NCI-H446 (cell line): Measurements from ENCODE around the gene VPS35L.
"Not testable (repeated sequence)": the region's sequence is repeated elsewhere in the genome, so short reads cannot be mapped to it uniquely, and the experiment has no call there.

ENCODE experiments used
- DNase-seq, 2 experiments: peaks; one replicate each; lab custom pipeline; 2025; lab: John Stamatoyannopoulos, UW

The VPS35L gene

DNA sequence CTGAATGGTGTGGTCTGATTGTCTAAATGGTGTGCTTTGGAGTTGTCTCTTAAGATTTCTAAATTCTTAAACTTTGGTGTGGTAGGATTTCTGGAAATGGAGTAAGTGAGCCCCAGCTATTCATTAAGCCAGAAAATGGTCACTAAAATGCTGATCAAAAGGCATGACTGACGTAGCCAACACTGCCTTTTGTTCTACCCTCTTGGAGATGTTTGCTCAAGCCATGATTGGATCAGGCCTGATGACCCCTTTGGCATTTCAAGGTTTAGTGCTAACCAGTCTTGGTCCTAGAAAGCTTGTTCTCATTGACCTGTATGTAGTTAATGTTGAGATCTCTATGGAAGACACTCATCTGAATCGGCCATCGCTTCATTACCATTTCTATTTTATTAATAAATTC, 94.5 kb downstream of the VPS35L start:
- no peak for DNase-seq

DNA sequence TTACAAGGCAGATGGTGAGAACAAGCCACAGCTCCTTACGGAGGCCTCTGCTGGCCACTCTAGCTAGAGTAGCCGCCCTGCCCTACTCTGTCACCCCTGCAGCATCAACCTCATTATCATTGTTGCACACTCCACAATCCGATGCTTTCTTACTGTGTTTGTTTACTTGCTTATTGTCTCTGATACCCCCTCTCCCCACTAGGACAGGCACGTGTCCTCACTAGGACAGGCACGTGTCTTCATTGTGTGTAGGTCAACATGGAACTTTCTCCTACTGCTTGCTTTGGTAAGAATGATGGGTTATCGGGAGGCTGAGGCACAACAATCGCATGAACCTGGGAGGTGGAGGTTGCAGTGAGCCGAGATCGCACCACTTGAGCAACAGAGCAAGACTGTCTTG, 98.6 kb downstream of the VPS35L start:
- no peak for DNase-seq

DNA sequence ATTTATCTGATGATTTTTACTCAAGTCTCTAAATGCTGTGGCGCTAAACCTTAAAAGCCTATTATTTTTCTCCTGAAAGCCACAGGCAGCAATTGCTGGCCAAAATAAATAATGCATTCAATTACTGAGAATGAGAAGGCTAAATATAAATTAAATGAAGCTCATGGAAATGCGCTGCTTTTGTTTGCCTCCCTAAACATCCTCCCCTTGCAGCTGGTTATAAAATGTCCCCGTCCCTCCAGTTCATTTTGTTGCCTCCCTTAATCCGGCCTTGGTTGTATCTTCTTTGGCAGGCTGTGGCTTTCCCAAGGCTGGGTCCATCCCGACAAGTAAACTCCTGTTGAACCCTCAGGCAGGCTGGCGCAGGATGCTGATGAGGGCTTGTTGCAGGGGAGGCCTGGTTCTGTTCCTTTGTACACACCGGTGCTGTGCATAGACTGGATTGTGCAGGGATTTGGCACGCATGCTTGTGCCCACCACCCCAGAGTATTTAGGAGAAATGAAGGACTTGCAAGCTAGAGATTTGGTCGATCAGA, 99.8 kb downstream of the VPS35L start:
- no peak for DNase-seq

DNA sequence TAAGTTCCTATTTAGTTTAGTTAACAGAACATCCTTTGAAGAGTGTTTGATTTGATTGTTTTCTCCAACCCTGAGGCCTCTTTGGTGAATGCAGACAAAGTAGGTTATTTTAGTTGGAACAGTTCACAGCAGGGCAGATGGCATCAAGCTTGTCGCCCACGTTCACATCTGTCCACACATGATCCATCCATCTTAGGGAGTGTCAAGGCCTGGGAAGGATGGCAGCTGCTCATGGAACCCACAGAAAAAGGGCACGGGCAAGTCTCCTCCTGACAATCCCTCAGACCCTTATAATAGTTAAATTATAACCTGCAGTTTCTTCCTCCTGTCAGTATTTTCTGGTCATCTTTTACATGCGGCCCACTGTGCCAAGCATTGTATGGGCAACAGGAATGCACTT, 102.3 kb downstream of the VPS35L start:
- no peak for DNase-seq

DNA sequence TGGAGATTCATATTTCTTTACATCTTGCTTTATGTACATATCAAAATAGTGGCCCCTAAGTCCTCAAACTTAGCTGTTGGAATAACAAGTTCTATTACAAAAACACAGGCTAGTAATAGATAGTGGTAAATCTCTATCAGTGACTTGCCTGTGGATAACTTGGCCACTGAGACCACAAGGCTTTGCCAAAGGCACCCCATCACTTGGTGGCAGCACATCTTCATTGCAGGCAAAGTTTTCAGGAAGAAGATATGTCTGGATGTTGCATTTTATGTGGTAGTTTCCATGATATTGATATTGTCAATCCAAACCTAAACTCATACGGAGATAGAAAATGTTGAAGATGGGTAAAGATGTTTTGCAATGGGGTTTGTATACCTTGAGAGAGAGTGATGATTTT, 104.1 kb downstream of the VPS35L start:
- DNase-seq: no peak

DNA sequence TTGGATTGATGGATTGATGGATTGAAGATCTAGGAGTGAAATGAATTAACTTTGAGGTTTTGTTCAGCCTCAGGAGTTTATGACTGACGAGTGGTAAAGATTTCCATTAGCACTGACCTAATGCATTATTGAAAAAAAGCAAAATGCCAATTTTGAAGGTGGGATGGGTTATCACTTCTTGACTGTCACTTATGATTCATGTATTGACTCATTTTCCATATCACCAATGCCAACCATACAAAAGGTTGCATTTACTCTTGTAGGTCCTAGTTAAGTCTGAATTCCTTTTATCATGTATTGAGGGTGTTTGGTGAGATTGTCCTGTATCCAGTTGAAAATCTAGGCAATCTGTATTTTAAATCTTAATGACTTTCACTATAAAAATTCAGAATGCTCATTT, 104.9 kb downstream of the VPS35L start:
- no peak for DNase-seq

DNA sequence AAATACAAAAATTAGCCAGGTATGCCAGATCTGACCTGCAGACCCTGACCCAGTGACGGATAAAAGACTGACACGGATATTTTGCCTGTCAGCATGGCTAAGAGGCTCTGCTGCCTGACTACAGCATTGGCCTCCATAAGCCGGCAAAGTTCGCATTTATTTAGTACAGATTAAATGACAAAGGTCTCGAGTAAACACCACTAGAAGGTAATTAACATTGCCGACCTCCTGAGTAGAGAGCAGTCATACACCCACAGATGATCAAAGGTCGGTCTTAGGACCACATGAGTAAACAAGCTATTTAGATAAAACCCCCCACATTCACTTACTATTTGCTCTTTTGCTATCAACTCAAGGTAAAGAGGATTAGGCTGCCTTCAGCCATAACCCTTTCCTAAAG, 106.8 kb downstream of the VPS35L start:
- DNase-seq: no peak

DNA sequence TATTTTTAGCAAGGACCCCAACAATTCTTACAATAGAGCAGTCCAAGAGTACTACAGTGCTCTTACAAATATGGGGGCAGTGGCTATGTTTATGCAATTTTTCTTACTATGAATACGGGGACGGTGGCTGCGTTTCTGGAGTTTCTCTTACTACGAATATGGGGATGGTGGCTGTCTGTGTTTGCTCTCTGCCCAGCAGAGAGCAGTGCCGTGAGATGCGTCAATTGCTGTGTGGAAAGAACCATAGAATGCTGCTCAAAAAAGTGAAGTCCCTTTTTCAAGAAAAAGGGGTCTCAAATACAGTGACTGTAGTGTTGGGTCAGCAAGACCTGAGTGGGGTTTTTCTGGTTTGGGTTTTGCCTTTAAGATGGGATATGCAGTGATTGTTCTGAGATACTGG, 108.7 kb downstream of the VPS35L start:
- no peak for DNase-seq

DNA sequence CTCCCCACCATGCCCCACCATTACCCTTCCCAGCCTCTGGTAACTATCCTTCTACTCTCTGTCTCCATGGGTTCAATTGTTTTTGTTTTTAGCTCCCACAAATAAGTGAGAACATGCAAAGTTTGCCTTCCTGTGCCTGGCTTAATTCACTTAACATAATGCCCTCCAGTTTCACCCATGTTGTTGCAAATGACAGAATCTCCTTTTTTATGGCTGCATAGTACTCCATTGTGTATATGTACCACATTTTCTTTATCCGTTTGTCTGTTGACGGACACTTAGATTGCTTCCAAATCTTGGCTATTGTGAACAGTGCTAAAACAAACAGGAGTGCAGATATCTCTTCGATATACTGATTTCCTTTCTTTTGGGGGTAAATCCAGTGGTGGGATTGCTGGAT, 109.8 kb downstream of the VPS35L start:
- DNase-seq: not testable (repeated sequence)

DNA sequence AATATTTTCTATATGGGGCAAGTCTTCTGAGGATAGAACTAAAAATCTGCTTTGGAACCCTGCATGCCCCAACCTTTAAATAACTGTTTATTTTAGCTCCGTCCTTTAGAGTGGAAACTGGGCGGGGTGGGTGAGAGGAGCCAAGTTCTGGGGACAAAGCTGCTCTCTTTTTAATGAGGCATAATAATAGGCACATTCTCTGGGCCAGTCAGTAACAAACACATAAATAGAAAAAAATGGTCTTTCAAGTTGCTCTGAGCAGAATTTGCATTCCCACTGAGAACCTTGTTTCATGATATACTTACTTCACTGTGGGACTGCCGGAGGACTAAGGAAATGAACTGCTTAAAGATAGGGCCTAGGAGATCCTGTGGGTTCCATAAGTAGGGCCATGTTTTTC, 111.0 kb downstream of the VPS35L start:
- no peak for DNase-seq

DNA sequence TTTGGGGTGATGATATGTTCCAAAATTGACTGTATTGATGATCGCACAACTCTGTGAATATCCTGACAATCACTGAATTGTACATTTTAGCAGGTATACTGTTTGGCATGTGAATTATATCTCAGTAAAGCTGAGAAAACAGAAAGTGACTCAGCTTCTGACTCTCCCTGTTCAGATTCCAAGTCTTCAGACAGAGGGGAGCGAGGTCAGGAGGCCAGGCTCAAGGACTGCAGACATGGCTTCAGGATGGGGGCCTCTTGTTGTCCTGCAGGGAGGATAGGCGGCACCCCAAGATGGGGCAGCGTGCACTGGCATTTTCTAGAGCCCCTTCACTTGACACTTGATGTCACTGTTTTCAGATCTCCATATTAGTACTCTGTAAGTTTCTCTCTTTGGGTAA, 116.9 kb downstream of the VPS35L start:
- DNase-seq: no peak

DNA sequence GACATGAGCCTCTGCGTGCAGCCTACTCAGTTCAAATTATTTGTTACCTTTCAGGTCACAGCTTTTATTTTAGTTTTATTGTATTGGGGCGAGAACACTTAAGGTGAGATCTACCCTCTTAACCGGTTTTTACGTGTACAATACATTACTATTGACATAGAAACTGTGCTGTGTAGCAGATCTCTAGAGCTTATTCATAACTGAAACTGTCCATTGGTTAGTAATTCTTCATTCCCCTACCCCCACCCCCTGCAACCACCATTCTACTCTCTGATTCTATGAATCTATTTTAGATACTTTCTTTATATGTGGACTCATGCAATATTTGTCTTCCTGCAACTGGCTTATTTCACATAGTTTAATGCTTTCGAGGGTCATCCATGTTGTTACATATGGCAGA, 119.0 kb downstream of the VPS35L start:
- no peak for DNase-seq

DNA sequence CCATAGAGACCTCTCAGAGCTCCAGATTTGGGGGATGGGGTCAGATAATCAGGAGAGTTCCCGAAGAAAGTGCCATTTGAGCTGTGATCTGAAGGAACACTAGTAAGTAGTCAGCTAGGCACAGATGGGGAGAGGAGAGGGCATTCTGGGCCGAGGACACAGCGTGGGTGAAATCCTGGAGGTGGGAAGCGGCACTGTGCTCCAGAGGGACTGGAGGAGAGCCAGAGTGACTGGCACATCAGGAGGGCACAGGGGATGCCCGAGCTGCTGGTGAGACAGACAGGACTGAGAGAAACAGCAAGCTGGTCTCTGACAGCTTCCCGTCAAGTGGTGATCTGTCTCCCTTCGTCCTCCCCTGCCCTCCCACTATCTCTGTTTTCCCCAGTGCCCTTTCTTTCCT, 121.9 kb downstream of the VPS35L start:
- DNase-seq: no peak

DNA sequence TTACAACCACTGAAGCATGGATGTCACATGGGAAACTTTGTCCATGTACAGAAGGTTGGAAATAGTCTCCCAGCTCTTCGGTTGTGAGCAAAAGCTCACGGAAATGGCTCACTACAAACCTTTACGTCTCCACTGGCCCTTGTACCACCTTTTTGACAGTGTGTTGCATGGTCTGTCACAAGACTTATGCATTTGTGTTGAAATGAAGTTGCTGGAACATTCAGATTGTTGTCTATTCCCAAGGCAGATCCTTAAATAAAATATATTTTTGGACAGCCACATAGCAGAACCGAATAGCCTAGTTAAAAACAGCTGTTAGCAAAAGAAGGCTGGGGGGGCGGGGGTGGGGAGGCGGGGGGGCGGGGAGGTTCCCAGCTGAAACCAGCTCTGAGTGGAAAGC, 123.3 kb downstream of the VPS35L start:
- DNase-seq: no peak

DNA sequence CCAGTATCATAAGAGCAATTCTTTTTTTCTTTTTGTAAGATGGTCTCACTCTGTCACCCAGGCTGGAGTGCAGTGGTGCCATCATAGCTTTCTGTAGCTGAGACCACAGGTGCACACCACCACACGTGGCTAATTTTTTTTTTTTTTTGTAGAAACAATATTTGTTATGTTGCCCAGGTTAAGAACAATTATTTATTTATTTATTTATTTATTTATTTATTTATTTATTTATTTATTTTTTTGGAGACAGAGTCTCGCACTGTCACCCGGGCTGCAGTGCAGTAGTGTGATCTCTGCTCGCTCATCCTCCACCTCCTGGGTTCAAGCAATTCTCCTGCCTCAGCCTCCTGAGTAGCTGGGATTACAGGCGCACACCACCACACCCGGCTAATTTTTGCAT, 123.8 kb downstream of the VPS35L start:
- not testable (repeated sequence) for DNase-seq

DNA sequence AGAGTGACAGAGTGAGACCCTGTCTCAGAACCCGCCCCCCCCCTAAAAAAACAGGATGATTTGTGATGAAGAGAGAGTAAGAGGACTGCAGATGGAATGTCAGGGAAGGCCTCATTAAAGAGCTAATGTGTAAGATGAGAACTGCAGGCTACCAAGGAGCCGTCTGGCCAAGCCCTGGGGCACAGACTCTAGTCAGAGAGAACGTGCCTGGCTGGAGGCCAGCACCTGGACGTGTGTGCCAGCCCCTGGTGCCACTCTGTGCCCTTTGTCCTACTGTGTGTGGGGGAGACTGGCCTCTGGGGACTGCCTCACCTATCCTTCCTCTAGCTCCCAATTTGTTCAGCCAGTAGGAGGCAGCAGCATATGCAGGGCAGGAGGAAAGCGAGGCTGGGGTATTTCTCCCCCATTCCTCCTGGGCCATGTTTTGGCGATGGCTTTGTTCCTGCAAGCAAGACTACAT, 125.4 kb downstream of the VPS35L start:
- no peak for DNase-seq

DNA sequence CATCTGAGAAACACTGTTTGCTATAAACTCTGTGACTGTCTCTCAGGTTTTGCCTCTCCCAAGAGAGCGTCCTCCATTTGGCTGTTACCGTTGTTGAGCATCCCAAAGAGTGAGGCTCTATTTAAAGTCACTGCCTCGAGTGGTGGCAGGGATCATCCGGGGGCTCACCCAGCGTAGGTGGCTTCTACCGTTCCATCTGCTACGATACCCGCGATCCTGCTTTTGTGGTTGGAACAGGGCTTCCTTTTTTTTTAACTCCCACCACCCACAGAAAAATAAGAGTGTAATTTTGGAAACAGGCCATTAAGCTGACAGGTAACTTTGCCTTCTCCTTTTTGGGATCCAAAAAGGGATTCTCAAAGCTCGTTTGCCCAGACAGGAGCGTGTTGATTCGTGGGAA, 126.1 kb downstream of the VPS35L start:
- DNase-seq: no peak

DNA sequence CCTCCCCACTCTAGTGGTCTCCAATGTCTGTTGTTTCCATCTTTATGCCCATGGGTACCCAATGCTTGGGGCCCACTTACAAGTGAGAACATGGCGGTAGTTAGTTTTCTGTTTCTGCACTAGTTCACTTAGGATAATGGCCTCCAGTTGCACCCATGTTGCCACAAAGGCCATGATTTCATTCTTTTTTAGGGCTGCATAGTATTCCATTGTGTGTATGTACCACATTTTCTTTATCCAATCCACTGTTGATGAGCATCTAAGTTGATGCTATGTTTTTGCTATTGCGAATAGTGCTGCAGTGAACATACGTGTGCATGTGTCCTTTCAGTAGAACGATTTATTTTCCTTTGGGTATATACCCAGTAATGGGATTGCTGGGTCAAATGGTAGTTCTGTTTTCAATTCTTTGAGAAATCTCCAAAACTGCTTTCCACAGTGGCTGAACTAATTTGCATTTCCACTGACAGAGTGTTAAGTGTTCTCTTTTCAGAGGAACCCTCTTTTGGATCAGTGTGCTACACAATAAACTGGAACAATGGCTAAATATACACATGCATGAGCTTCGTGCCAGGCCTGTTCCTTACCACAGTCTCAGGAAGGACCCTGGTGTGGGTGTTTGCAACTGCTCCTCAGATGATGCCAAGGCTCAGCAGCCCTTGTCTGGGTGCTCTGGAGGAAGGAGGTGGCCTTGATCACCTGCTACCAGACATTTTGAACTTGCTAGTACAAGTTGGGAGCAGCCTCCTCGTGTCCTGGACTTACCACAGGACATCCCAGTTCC, 128.1 kb downstream of the VPS35L start:
- DNase-seq: no peak

DNA sequence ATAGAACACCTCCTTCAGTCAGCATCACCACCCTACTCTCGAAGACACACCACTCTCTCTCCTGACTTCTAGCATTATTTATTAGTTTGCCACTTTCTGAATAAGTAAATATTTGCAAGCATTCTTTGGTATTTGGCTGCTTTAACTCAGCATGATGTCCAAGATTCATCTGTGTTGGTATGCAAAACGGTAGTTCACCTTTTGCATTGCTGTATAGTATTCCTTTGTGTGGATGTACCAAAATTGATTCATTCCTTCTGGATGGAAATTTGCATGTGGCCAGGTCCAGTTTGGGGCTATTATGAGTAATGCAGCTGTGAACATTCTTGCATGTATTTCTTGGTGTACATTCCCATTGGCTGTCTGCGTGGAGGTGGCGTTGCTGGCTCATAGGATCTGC, 129.7 kb downstream of the VPS35L start:
- no peak for DNase-seq

DNA sequence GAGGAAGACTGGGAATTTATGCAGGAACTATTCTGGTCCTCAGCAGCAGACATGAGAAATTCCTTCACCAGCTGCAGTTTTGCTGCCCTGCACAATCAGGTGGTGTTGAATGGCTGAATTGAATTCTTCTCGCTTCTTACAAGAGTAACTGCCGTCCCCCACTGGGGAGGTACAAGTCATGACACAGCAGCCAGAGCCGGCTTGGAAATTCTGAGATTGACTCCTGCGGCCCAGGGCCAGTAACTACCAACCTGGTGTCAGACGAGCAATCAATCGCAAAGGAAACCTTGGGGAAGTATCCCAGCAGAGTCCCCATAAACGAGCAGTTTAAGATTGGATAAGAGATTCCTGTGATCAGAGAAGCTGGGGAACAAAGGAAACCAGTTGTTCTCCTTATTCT, 131.8 kb downstream of the VPS35L start:
- DNase-seq: no peak

DNA sequence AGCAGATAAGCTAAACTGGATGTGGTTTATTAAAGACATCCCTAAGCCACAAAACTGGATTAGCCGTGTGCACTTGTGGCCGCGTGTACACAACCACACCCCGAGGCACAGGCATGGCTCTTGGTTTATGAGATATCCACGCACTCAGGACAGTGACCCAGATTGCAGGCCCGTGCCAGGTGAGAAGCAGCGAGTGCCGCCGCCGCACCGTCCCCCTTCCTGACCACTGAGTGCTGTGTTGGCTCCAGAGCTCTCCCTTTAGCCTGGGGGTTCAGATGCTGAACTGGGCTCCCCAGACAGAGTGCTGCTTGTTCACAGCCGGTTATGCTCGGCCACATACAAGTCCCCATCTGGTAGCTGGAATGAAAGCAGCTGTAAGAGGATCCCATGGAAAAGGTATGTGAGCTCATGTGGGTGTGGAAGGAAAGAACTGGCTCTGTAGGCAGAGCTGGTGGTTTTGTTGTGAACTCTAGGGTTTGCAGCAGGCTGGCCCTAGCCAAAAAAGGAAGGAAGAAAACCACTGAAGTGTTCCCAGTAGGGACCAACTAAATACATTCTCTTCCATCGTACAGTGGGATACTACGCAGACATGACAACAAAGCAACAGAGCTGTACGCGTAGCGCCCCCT, 133.0 kb downstream of the VPS35L start:
- no peak for DNase-seq

DNA sequence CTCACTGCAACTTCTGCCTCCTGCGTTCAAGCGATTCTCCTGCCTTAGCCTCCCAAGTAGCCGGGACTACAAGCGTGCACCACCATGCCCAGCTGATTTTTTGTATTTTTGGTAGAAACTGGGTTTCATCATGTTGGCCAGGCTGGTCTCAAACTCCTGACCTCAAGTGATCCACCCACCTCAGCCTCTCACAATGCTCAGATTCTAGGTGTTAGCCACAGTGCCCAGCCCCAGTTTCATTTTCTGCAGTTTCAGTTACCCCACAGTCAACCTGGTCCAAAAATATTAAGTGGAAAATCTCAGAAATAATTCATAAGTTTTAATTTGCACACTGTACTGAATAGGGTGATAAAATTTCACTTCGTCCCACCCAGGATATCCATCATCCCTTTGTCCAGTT, 133.8 kb downstream of the VPS35L start:
- DNase-seq: no peak

DNA sequence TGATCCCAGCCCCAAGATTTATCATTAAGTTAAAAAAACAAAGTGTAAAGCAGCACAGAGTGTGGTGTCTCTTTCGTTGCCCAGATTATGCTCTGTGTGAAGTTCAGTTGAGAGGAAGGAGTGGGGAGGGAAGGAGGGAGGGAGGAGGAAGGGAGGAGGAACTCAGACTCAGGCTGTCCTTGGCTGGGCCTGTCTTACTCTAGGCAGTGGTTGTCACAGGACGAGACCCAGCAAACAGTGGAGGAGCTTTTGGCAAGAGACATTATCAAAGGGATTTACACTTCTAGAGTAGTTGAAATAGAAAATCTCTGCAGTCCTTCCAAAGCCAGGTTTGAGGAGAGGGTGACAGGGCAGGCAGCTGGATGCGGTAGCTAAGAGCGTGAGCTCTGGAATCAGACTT, 134.7 kb downstream of the VPS35L start:
- no peak for DNase-seq
